ENCODE data around the gene ARSG. TPM values are rescaled to one million over a fixed set of nuclear protein-coding genes. Genes with fewer than 3 reads are reported as not detected.
"Not testable (repeated sequence)": the region's sequence is repeated elsewhere in the genome, so short reads cannot be mapped to it uniquely, and the experiment has no call there.

The ARSG gene
- total RNA-seq, 1 experiment from 2014 or later: 2.1 TPM

- no peak for DNase-seq (ENCODE audit: low spot score)
These were observed 13.5 kb upstream of the ARSG start for GRCh38 chr17:68277807-68278206.

DNA sequence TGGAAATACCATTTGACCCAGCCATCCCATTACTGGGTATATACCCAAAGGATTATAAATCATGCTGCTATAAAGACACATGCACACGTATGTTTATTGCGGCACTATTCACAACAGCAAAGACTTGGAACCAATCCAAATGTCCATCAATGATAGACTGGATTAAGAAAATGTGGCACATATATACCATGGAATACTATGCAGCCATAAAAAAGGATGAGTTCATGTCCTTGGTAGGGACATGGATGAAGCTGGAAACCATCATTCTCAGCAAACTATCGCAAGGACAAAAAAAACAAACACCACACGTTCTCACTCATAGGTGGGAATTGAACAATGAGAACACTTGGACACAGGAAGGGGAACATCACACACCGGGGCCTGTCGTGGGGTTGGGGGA, 9.3 kb upstream of the ARSG start:
- not testable (repeated sequence) for DNase-seq (ENCODE audit: low spot score)

GRCh38 chr17:68288375-68288774, 2.9 kb upstream of the ARSG start:
- DNase-seq (ENCODE audit: low spot score): no peak

GRCh38 chr17:68288804-68289203, 2.5 kb upstream of the ARSG start:
- DNase-seq (ENCODE audit: low spot score): no peak

DNA sequence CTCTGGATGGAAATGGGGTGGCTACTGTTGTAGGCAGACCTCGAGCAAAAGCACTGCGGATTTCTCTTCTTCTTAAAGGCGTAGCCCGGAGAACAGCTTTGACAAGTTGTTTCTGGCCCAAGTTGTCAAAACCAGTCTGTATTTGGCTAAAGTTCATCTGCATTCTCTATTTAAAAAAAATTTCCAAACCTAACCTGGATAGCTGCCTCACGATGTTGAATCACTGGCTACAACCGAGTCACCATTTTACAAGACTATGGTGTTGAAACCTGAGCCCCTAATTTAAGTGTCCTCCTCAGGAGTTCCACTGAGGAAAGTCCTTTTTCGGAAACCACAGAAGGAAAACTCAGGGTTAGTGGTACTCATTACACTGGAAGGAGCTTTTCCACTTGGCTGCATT, 1.8 kb upstream of the ARSG start:
- DNase-seq (ENCODE audit: low spot score): no peak

DNA sequence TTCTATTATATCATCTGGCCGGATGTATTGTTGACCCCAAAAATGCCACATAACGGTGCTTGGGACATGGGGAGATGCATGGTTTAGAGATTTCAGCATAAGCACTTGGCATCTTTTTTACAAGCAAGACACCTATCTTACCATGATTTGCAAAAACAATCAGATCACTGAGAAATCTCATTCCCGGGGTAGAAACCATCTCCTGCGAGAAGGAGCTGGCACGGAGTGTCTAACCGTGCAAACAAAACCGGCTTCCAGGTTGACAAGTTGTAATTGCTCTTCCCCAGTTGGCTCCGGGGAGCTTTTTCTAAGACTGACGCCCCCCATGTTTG, 1.4 kb upstream of the ARSG start:
- no peak for DNase-seq (ENCODE audit: low spot score)

- DNase-seq (ENCODE audit: low spot score): peak; percentile 31
These were observed 884 bp upstream of the ARSG start for GRCh38 chr17:68290268-68290954.

- peak; percentile 71 for DNase-seq (ENCODE audit: low spot score)
These were observed 767 bp downstream of the ARSG start for GRCh38 chr17:68291836-68292688.

- DNase-seq (ENCODE audit: low spot score): no peak
These were observed 1.4 kb downstream of the ARSG start for GRCh38 chr17:68292689-68293040.

DNA sequence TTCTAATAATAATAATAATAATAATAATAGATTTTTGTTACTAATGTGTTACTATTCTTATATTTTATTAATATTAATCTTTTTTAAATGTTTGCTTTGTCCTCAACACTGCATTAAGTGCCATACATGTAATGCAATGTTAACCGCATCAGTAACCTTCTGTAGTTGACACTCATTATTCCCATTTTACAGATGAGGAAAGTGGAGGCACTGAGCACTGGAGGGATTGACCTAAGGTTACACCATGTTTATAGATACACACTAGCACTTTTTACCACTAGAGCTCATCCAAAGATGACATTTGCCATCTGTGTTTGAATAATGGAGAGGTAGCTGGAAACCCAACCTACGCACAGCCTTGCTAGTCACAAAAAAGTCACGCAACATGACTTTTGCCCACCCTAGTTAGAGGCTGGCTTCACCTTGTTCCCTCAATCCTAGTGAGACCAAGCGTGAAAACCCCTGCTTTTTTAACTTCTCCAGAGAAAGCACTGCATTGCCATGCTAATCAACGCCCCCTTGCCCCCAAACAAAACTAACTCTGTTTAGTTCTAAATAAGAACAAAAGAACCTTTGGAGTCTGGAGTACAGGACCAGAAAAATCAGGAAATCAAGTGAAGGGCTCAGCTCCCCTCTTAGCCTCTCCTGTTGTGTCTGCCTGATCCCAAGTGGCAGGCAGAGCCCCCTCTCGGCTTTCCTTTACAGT, 2.3 kb downstream of the ARSG start:
- DNase-seq (ENCODE audit: low spot score): no peak

GRCh38 chr17:68294196-68294555, 2.9 kb downstream of the ARSG start:
- DNase-seq (ENCODE audit: low spot score): no peak

GRCh38 chr17:68294617-68295016, 3.3 kb downstream of the ARSG start:
- DNase-seq (ENCODE audit: low spot score): no peak

DNA sequence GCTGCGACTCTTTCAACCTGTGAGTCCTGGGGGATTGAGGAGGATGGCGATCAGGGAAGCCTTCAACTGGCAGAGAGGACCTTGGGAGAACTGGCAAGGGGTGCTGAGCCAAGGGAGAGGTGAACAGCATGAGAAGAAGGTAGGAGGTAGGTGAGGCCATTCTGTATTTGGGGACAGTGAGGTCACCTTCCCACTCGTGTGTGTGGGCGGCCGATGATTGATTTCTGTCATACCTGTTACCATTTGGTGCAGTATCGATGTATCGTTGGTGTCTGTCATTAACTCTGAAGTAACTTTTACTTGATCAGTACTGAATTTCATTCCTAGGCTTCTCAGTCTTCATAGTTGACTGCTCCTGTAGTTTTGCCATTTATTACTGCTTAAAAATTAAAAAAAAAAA, 3.8 kb downstream of the ARSG start:
- DNase-seq (ENCODE audit: low spot score): no peak

DNA sequence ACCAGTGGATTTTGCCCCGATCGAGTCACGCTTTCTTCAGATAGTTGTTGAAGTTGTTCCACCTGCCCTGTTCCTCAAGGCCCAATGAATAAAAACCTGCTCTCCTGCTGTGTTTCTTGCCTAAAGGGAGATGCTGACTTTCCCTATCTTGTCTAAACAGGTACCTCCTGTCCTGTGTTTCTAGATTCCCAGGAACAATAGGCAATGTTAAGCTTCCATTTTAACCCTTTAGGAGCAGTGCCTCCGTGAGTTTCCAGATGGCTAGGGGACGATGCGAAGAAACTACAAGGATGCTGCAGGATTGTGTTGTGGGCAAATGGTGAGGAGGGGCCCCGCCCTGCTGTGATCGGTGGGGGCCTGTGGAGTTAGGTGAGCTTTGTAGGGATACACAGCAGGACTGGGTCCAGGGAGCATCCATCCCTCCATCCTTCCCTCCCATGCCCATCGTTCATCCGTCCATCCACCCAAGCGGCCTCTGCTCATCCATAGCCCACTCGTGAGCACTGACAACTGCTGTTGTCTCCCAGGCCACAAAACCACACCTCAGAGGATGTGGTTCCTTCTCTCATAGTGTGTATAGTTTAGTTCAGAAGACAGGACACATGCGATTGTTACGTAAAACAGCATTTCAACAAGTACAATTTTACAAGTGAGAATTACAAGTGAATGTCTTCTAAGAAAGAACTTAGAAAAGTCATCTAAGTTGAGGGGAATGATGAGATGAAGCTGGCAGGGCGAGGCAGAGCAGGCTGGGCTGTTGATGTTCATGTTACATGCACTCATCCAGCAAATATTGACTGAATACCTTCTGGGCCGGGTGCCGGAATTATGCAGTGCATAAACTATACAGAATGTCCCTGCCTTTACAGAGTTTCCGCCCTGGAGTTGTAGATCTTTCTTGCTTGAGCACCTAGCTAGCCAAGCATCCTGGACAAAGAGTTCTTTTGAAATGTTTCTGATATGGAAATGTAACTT, 5.2 kb downstream of the ARSG start:
- DNase-seq (ENCODE audit: low spot score): no peak

DNA sequence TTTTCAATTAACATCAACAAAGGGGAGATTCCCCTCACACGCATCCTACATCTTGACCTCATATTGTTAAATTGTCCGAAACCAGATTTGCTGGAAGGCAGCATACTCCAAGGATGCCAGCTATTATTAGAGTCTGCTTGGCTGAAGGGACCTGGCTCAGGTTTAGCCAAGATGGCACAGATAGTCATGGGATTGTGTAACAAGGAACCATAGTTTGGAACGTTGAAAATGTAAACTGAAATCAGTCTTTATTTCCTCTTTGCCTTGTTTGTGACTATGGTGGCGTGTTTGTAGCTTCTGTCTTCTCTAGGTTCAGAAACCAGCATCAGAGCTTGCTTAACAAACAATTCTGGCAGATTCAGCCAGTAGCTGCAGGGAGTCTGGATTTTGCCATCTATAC, 5.9 kb downstream of the ARSG start:
- no peak for DNase-seq (ENCODE audit: low spot score)

- no peak for DNase-seq (ENCODE audit: low spot score)
These were observed 7.3 kb downstream of the ARSG start for GRCh38 chr17:68298601-68299000.

- no peak for DNase-seq (ENCODE audit: low spot score)
These were observed 8.5 kb downstream of the ARSG start for GRCh38 chr17:68299817-68300216.

DNA sequence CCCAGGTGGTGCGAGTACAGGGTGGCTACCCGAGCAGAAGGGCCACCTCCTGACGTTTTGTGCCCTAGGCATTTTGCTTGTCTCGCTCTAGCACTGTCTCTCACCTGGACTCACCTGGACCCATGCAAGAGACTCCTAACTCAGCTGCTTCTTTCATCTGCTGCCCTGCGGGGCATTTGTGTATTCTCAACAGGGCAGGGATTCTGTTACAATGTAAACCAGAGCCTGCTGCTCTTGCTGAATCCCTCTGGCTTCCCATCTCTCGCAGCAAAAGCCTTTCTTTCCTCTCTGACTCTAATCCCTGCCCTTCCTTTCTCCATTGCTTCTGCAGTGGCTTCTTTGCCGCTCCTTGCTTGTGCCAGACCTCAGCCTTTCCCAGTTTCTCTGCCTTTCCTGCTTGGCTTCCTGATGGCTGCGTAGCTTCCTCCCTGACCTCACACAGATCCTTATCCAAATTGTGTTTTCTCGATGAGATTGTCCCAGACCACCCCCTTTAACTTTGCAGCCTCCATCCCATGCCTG, 10.2 kb downstream of the ARSG start:
- DNase-seq (ENCODE audit: low spot score): no peak

GRCh38 chr17:68302066-68302564, 10.8 kb downstream of the ARSG start:
- no peak for DNase-seq (ENCODE audit: low spot score)

DNA sequence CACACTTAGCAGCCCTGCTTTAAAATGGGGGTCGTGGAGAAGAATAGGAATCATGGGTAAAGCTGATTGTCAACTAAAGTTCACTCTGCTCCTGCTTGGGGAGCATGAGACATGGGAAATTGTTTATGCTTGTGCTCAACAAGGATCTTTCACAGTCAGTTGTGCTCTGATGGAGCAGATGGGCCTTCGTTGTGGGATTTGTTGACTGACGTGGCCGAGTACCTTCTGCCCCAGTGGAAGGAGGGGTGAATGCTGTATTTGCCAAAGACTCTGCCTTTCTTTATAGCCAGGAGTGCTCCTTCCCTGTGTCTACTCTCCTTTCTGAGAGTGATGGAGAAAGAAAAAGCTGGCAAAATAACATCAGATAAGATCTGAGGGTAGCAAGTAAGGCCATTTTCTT, 11.4 kb downstream of the ARSG start:
- no peak for DNase-seq (ENCODE audit: low spot score)

GRCh38 chr17:68304706-68305105, 13.4 kb downstream of the ARSG start:
- no peak for DNase-seq (ENCODE audit: low spot score)
